Keratinocyte (primary cell): ENCODE measurements around the gene RNF175.

Experiments used
- EZH2 ChIP-seq: IDR thresholded peaks from one replicate; pipeline ENCODE4 v1.6.1; 2012; ENCODE audit warnings: inconsistent platforms, mild to moderate bottlenecking, low read length, moderate library complexity
- TF ChIP-seq, protein P1 (sequence below), 3 experiments: IDR thresholded peaks in 1 of 3; conservative IDR thresholded peaks in 1 of 3; optimal IDR thresholded peaks in 1 of 3; 2 replicates in 2 of 3; 3 replicates in 1 of 3; pipeline versions ENCODE3 to v1.5.1; 2011; ENCODE audit warnings: low read length in 3 of 3, mild to moderate bottlenecking in 3 of 3, moderate library complexity in 2 of 3, control low read depth in 1 of 3, inconsistent platforms in 1 of 3; ENCODE audit not compliant: insufficient read depth in 2 of 3; ENCODE audit errors: extremely low read depth in 1 of 3

DNA sequence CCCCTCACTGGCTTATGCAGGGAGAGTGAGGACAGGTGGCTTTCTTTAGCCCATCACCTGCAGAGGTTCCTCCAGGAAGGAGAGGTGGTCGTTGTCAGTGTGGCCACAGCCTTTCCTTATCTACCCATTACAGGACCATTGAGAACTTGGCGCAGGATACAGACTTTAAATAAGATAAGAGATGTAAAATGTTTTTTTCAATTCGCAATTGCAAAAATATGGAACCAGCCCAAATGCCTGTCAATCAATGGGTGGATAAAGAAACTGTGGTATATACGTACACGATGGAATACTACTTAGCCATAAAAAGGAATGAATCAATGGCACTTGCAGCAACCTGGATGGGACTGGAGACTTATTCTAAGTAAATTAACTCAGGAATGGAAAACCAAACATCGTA lies 6.9 kb upstream of the RNF175 start:
- TF ChIP-seq, protein P1, sequence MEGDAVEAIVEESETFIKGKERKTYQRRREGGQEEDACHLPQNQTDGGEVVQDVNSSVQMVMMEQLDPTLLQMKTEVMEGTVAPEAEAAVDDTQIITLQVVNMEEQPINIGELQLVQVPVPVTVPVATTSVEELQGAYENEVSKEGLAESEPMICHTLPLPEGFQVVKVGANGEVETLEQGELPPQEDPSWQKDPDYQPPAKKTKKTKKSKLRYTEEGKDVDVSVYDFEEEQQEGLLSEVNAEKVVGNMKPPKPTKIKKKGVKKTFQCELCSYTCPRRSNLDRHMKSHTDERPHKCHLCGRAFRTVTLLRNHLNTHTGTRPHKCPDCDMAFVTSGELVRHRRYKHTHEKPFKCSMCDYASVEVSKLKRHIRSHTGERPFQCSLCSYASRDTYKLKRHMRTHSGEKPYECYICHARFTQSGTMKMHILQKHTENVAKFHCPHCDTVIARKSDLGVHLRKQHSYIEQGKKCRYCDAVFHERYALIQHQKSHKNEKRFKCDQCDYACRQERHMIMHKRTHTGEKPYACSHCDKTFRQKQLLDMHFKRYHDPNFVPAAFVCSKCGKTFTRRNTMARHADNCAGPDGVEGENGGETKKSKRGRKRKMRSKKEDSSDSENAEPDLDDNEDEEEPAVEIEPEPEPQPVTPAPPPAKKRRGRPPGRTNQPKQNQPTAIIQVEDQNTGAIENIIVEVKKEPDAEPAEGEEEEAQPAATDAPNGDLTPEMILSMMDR (optimal IDR thresholded peaks at IDR 0.05 in 1 of 3, IDR thresholded peaks at IDR 0.05 in 1 of 3, conservative IDR thresholded peaks at IDR 0.05 in 1 of 3; ENCODE audit: extremely low read depth in 1 of 3, insufficient read depth in 2 of 3, low read length in 3 of 3), result no peak
- TF ChIP-seq EZH2, result no peak
